Fibroblast of pulmonary artery (primary cell): ENCODE measurements around the gene COL18A1.

Experiments
- DNase-seq: peaks from one replicate; pipeline ENCODE4 v3.0.0-alpha.2; 2010; ENCODE audit warnings: low read depth
- H3K4me3 ChIP-seq: replicated peaks from 2 replicates; pipeline ENCODE4 v1.5.1; 2011; ENCODE audit warnings: low read depth, mild to moderate bottlenecking, control low read depth, low read length, moderate library complexity
- TF ChIP-seq, protein P1 (sequence below): IDR thresholded peaks from 2 replicates; pipeline ENCODE4 v1.5.1; 2011; ENCODE audit warnings: mild to moderate bottlenecking, control low read depth, low read length, inconsistent platforms; ENCODE audit errors: missing control alignments

The COL18A1 gene

DNA sequence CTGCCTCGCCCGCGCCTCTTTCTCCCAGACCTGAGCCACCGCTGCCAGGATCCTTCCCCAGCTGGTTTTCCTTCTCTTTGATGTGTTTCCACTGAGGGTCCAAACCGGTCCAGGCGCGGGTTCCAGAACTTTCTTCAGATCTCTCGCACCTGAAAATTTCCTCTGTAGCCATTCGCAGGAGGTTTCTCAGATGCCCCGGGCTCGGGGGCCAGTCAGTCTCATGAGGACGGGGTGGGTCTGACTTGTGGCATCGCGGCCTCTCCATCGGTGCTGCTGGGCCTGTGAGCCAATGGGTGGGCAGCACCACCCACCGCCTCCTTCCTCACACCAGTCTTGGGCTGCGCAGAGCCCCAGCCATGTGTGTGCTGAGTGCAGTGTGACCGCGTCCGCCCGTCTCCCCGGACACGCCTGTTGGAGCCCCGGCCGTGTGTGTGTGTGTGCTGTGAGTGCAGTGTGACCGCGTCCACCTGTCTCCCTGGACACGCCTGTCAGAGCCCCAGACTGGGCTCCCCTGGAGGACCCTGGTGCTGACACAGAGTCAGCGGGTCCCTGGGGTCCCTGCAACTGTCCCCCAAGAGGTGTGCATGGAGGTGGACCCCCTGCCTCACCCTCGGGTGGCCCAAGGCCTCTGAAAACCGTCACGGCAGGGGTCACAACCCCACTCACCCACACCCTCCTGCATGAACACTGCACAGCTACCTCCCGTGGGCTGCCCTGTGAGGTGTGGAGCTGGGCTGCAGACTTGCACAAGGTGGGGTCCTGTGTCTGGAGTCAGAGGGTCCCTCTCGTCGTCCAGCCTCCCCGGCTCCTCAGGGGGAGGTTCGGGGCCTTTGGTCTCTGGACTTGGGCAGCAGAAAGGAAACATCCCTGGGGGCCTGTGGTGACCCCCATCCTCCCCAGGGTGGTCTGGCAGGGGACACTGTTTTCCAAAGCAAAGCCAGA, 20.2 kb downstream of the COL18A1 start:
- no peak overlapping the region for H3K4me3 ChIP-seq
- TF ChIP-seq, protein P1, sequence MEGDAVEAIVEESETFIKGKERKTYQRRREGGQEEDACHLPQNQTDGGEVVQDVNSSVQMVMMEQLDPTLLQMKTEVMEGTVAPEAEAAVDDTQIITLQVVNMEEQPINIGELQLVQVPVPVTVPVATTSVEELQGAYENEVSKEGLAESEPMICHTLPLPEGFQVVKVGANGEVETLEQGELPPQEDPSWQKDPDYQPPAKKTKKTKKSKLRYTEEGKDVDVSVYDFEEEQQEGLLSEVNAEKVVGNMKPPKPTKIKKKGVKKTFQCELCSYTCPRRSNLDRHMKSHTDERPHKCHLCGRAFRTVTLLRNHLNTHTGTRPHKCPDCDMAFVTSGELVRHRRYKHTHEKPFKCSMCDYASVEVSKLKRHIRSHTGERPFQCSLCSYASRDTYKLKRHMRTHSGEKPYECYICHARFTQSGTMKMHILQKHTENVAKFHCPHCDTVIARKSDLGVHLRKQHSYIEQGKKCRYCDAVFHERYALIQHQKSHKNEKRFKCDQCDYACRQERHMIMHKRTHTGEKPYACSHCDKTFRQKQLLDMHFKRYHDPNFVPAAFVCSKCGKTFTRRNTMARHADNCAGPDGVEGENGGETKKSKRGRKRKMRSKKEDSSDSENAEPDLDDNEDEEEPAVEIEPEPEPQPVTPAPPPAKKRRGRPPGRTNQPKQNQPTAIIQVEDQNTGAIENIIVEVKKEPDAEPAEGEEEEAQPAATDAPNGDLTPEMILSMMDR = no peak
- no peak for DNase-seq

DNA sequence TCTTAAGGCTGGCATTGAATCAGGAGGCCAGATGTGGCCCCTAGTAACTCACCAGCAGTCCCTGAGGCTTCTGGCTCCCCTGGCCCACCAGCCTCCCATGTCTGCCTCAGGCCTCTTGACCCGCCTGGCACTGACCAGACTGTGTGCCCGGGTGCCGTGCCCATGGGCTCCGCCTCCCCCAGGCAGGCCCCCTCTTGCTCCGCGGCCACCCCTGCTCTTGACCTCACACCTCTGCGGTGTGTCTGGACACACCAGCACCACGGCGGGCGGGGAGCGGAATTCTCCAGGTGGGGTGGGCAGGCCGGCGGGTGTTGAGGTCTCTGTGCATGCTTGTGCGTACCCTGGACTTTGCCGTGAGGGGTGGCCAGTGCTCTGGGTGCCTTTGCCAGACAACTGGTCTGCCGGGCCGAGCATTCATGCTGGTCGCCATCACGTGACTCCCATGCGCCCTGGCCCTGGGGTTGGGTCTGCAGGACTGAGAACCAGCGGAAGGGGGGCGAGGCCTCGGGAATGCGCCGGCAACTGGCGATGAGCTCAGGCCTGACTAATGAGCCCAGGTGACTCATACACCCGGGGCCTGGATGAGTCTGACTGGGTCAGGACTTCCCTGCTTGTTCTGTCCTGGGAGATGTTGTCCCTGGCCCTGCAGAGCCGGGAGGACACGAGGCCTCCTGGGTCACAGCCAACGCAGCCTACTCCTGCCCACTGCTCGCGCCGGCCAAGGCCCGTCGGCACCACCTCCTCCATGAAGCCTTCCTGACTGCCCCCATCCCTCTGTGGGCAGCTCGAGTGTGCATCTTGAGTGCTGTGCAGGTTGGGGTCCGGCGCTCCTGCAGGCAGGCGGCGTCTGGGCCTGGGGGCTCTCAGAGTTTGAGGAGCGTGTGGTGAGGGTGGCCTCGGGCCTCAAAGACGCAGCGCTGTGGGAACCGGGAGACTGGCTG, 22.6 kb downstream of the COL18A1 start:
- H3K4me3 ChIP-seq = no peak overlapping the region
- TF ChIP-seq, protein P1 = no peak
- peak; percentile 93 for DNase-seq

DNA sequence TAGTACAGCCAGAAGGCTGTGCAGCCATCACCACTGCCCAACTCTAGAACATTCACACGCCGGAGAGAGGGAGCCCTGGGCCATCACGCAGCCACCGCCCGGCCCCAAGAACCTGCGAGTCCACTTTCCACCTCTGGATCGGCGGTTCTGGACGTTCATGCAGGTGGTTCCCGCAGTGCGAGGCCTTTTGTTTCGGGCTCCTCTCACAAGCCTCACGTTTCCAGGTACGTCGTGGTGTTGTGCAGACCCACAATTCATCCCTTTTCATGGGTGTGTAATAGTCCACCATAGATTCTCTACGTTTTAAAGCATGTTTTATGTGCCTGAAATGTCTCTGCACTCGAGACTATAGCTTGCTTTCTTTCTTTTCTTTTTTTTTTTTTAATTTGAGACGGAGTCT, 23.6 kb downstream of the COL18A1 start:
- DNase-seq = no peak
- no peak overlapping the region for H3K4me3 ChIP-seq
- TF ChIP-seq, protein P1 = no peak

DNA sequence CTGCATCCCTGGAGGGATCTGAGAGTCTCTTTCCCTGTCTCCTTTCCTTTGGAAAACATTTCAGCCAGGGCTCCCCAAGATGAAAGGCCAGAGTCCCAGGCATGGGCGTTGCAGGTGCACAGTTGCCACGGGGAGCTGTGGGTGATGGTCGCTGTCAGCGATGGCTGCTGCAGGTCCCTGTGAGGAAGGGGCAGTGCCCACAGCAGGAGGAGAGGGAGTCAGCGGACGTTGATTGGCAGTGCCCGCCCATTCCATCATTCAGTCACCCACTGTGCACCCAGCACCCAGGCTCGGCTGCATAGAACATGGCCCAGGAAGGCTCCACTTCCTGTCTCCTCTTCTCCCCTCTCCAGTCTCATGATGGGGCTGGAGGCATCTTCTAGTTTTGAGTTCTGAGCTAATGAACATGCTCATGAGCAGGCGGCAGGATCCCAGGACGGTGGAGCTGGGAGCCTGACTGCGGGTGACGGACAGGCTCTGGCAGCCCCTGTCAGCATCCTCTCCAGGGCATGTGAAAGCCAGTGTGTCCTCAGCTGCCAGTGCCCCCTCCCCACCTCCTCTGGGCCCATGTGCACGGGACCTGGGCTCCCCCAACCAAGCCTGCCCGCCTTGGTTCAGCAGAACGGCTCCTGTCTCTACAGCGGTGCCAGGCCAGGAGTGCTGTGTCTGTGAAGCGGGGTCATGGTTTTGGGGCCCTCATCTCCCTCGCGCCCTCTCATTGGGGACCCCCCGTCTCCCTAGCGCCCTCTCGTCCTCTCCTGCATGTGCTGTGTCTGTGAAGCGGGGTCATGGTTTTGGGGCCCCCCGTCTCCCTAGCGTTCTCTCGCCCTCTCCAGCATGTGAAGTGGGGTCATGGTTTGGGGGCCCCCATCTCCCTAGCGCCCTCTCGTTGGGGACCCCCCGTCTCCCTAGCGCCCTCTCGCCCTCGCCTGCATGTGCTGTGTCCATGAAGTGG, 24.5 kb downstream of the COL18A1 start:
- no peak for DNase-seq
- H3K4me3 ChIP-seq = no peak overlapping the region
- TF ChIP-seq, protein P1 = no peak

DNA sequence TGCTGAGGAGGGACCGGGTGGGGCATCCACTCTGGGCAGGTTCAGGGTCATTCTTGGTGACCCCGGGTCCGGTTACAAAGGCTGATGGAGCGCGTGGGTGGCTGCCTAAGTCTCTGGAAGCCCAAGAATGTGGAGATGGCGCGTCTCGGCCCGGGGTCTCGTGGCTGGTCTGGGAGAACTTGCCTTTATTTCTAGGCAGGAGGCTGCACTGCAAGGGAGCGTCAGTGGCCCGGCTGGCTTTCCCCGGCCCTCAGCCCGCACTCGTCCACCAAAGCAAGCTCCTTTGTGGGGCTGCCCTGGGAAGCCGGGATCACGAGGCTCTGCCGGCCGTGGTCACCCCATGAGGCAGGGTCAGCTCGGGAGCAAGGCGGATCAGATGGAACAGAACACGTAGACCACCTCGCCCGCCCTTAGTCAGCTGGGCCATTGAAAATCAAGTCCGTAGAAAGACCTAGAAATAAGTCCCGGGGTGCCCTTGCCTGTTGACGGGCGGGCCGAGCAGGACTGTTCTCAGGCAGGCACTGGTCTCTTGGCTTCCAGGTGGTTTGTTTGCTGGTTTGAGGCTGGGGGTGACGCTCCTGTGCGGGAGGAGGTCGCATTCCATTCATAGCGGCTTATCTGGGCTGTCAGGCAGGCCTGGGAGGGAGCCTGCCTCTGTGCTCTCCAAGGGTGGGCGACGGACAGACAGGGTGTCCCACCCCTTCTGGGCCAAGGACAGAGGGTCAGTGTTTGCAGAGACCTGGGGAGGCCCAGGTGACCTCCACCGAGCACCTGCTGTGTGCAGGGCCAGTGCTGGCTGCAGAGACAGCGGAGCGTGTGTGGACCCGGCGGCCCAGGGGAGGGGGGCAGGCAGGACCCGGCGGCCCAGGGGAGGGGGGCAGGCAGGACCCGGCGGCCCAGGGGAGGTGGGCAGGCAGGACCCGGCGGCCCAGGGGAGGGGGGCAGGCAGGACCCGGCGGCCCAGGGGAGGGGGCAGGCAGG, 25.8 kb downstream of the COL18A1 start:
- H3K4me3 ChIP-seq = no peak overlapping the region
- TF ChIP-seq, protein P1 = no peak
- DNase-seq = no peak
